HG03354 (cell line): ENCODE results near the gene SLC25A26.
A peak's percentile ranks its signal among the peaks of the same experiment; 100 is the strongest.
"Not testable (repeated sequence)": the region's sequence is repeated elsewhere in the genome, so short reads cannot be mapped to it uniquely, and the experiment has no call there.

Experiments used
- ATAC-seq: cut with Tn5 transposase; IDR thresholded peaks from one replicate; pipeline ENCODE4 v1.9.1; 2021; ENCODE audit warnings: mild to moderate bottlenecking; ENCODE audit not compliant: unreplicated experiment, poor library complexity, severe bottlenecking

Gene SLC25A26

DNA sequence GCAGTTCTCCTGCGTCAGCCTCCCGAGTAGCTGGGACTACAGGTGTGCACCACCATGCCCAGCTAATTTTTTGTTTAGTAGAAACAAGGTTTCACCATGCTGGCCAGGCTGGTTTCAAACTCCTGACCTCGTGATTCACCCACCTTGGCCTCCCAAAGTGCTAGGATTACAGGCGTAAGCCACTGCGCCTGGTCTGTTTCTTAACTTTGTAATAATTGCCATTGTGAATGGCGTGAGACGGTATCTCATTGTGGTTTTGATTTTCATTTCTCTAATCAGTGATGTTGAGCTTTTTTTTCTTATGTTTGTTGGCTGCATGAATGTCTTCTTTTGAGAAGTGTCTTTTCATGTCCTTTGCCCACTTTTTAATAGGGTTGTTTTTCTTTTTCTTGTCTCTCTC lies 85.3 kb downstream of the SLC25A26 start:
- ATAC-seq, result not testable (repeated sequence)

DNA sequence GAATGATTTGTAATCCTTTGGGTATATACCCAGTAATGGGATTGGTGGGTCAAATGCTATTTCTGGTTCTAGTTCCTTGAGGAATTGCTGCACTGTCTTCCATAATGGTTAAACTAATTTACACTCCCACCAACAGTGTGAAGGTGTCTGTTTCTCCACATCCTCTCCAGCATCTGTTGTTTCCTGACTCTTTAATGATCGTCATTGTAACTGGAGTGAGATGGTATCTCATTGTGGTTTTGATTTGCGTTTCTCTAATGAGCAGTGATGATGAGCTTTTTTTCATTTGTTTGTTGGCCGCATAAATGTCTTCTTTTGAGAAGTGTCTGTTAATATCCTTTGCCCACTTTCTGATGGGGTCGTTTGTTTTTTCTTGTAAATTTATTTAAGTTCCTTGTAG lies 86.2 kb downstream of the SLC25A26 start:
- not testable (repeated sequence) for ATAC-seq

DNA sequence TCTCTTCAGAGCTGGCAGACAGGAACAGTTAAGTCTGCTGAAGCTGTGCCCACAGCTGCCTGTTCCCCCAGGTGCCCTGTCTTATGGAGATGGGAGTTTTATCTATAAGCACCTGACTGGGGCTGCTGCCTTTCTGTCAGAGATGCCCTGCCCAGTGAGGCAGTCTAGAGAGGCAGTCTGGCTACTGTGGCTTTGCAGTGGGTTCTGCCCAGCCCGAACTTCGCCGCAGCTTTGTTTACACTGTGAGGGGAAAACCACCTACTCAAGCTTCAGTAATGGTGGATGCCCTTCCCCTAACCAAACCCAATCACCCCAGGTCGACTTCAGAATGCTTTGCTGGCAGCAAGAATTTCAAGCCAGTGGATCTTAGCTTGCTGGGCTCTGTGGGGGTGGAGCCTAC lies 91.2 kb downstream of the SLC25A26 start:
- ATAC-seq, result no peak

DNA sequence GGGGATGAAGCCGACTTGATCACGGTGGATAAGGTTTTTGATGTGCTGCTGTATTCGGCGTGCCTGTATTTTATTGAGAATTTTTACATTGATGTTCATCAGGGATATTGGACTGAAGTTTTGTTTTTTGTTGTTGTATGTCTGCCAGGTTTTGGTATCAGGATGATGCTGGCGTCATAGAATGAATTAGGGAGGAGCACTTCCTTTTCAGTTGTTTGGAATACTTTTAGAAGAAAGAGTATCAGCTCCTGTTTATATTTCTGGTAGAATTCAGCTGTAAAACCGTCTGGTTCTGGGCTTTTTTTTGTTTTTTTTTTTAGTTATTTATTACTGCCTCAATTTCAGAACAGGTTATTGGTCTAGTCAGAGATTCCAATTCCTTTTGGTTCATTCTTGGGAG lies 93.7 kb downstream of the SLC25A26 start:
- no peak for ATAC-seq

DNA sequence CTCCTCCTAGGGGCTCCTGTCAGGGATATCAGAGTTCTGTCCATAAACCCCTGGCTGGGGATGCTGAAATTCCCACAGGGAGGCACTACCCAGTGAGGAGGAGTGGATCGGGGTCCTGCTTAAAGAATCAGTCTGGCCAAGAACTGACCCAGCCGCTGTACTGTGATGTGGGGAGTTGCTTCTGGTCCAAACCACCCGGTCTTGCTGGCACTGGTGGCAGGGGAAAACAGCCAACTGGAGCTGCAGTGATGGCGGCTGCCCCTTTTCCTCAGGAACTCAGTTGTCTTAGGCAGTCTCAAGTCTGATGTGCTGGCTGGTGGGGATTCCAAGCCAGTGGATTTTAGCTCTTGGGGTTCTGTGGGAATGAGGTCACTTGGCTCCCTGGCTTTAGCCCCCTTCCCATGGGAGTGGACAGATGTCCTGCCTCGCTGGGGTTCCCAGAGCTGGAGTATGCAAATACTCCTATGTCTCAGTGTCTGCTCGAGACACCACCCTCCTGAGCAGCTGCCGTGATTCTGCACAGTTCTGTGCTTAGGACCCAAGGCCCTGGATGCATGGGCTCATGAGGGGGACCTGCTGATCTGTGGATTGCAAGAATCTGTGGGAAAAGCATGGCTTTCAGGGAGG lies 97.1 kb downstream of the SLC25A26 start:
- ATAC-seq, result no peak

DNA sequence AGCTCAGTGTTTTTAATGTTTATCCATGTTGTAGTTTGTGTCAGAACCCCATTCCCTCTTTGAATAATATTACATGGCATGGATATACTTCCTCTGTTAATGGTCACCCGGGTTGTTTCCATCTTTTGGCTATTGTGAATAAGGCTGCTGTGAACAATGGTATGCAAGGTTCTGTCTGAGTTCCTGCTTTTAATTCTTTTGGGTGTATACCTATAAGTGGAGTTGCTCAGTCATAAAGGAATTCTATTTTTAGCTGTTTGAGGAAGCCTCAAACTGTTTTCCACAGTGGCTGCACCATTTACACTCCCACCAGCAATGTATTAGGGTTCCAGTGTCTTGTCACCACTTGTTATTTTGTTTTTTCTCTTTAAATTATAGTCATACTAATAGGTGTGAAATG lies 99.6 kb downstream of the SLC25A26 start:
- no peak for ATAC-seq

DNA sequence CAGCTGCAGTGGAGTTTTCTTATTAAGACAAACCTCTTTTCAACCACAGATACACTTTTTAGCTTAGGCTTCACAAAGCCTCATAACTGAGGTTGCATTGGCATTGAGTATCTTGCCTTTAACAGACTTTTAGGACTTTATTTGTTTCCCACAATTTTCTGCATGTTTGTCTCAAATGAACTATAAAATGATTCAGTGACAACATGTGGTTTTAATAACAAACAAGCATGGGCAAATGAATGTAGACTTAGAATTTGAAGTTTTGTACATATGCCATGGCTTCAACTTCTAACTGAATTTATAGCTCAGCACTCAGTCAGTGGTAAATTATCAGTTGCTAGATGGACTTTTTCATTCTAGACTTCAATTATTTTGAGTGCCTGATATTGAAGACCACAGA lies 101.6 kb downstream of the SLC25A26 start:
- ATAC-seq, result no peak

DNA sequence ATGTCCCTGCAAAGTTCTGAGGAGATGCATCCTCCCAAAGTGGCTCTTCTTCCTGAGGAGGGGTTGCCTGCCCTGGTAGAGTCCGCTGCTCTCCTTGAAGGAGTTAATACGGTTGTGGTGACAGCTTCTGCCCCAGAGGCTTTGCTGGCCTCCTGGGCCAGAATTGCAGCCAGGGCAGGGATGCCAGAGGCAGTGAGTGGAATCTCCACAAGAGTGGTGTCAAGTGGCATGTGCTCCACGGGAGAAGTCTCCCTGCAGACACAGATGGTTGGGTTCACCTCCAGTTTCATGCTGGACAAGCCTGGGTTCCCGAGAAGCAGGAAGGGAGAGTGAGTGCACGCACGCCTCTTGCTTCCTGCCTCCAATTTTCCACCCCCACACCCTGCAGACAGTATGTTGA lies 105.5 kb downstream of the SLC25A26 start:
- ATAC-seq, result no peak

DNA sequence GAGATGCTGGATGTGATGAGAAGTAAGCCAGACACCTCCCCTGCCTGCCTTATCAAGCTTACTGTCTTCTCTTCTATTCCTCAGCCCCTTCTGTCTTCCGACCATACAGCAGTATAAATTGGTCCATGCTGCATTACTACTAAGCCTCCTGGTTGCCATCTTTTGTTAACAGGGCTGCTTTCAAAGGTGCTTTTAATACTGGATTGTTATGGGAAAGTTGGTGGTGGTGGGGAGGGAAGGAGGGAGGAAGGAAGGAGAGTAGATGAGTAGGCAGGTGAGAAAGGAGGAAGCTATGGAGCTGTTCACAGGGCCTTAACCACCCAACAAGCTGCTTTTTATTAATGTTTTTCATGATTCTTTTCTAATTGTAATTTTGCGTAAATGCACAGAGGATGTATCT lies 114.9 kb downstream of the SLC25A26 start:
- ATAC-seq, result no peak

DNA sequence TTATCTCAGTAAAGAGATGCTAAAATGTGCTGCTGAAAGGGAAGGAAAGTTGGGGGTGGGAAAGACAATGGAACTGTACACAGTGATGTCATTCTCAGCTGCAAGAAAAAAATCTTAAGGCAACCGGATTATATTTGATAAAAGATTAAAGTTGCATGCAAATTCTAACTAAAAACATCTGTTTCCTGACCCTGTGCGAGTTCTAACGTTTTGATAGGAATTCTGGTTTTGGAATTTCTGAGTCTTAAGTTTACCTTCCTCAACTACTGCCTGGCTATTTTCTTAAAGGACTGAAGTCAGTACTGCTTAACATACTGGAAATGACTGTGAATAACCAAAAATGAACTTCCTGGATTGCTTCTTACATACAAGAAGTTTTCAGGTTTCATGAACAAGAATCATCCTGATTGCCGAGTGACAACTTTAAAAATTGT lies 115.5 kb downstream of the SLC25A26 start:
- no peak for ATAC-seq

DNA sequence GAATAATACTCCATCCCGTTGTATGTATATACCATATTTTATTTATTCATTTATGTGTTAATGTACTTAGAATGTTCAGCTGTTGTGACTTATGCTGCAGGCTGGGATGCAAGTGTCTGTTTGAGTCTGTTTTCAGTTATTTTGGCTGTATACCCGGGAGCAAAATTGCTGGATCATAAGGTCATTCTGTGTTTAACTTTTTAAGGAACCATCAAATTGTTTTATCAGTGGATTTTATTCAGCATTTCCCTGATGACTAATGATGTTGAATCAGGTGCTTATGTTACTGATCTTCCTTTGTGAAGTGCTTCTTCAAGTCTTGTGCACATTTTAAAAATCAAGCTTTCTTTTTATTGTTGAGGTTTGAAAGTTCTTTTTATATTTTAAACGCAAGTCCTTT lies 118.1 kb downstream of the SLC25A26 start:
- ATAC-seq, result no peak

DNA sequence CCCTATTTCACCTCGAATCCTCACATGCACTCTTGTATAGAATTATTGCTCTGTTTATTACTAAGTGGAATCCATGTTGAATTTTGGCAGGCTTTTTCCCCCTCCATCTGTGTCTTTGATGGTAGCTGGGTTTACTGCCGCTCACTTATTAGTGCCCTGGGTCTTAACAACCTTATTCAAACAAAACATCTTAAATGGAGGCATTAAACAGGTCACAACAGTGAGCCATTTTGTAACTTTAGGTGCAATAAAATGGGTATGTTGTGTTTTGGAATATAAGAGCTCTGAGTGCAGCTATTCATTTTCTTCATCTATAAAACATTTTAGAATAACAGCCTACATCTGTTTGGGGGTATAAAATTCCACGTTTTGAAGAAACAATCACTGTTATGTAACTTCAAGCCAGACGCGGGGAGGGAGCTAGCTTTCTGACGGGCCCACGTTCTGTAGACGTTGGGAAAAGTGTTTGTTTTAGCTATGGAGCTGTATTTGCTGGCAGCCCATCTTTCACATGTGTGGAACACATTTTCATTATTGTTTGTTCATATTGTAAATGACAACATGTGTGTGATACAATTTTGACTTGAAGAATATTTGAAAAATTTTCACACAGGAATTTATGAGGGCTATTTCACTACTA lies 122.0 kb downstream of the SLC25A26 start:
- no peak for ATAC-seq

DNA sequence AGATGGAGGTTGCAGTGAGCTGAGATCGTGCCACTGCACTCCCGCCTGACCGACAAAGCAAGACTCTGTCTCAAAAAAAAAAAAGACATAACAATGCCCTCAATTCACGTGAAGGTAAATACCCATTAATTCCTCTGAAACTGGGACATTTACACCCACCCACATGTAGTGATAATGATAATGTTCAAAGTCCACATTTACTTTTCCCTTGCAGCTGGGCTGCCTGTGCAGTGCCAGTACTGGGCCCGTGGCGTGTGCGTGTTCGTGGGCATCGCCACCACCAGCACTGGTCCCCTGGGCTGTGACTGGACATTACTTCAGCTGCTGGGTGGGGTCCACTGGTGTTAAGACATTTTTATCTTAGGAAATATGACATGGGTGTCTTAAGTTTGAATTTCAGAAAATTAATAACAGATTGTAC lies 123.6 kb downstream of the SLC25A26 start:
- no peak for ATAC-seq

DNA sequence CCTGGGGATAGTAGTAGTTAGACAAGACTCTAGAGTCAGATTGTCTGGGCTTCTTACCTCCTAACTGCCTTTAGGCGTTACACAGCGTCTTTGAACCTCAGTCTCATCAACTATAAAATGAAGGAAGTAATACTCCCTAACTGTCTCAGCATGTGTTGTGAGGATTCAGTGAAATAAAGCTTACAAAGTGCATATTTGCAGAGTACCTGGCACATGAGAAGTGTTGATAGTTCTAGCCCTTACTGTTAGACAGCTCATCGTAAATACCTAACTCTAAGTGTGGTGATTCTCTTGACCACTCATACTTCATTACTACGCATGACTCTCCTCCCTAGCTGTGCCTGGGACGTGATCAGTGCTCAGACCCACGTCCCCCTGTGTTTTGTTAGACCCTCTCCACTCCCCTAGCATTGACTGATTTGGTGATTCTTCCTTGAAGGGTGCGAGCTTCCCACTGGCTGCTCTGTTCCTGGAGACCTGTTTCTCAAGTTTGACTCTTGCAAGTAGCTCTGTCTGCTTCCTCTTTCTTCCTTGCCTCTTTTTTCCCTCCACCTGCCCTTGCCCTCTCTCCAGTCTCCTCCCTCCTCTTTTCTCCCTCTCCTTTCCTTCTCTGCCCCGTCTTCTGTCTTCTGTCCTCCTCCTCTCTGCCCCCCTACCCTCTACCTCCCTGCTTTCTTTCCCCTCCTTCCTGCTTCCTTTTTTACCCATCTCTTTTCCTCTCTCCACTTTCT lies 124.2 kb downstream of the SLC25A26 start:
- ATAC-seq, result no peak

DNA sequence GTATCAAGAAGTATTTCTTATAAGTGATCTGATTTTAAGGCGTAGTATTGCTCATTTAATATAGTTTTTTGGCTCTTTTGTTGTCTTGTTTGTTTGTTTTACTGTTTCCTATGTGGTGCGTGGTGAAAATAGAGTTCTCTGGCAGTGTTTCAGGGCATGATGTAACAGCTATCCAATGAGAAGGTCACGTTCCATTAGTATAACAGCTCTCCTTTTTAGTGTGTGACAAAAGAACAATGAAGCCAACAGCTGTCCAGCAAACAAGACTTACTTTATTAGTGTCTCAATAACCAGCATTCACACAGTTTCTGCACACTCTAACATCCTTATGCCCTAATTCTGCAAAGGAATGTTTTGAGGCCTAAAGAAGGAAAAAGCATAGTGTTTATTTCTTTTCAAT lies 127.9 kb downstream of the SLC25A26 start:
- ATAC-seq, result no peak

DNA sequence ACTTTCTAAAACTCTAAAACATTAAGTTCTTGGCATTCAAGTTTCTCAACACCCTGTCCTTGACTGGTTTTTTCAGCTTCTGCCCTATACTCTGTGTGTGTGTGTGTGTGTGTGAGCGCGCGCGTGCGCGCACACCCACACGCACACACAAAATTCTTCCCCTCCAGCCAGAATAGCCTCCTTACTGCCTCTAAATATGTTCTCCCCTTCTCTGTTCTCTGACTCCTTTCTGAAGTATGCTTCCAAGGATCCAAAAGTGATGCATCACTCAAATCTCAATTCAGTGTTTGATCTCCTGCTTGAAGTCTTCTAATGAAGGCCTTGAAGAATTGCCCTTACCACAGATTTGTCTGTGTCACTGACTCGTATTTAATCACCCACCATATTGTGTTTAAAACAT lies 129.8 kb downstream of the SLC25A26 start:
- no peak for ATAC-seq

DNA sequence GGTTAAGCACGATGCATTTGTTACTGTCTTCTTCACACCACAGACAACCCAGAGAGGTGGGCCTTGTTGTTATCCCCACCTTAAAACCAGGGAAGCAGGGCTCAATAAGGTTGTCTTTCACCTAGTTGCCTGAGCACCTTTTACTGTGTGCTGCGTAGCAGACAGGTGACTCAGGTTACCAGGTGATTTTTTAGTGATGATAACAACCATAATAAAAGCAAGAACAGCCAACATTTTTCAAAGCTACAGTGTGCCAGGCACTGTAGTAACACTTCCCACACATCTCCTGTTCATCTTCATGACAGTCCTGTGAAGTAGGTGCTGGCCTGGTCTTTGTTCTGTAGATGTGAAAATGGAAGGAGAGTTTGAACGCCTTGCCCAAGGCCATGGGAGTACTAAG lies 132.2 kb downstream of the SLC25A26 start:
- ATAC-seq, result no peak

DNA sequence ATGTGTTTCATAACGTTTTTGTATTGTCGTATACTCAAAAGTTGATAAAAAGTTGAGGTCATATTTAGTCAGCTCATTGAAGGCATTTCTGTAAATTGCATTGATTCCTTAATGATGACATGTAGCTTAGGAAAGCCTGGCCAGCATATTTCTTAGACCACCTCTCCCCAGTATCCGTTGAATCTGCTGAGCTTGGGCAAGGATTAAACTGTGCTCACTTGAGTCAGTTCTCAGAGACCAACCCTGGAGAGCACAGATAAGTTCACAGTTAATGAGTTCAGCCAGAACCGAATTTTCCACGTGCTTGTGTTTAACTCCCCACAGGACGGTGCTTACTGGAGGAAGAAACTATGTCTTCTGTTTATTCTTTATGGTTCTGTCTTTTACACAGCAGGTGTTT lies 132.7 kb downstream of the SLC25A26 start:
- ATAC-seq, result no peak

DNA sequence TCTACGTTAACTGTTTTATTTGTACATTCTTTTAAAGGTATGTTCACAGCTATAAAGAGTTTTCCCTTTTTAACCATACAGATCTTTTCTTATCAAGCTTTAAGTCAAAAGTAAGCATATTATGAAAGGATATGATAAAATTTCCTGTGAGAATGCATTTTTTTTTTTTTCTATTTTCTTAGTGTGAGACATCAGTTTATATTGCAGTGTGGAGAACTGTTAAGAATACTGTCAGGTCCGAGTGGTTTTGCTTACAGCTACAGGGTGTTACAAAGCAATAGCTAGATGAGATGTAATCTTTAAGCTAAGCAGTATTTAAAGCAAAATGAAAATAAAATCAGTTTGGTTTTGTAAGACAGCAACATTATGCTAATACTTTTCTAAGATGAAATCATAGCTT lies 133.2 kb downstream of the SLC25A26 start:
- no peak for ATAC-seq

DNA sequence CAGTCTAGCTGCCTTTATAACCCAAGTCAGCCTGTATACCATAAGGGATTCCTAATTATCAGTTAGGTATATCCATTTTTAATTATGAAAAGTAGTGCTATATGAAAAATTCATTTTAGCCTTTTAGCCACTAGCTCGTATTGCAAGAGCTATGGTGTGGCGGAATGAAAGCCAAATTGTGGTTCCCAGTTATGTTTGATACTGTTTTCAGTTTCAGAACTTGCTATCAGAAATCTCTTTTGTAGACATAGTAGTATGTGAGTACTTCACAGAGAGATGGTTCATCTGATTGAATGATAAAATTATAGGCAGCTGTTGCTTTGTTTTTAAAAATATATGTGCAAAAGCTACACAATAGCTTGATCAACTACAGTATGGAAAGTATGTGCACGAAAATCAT lies 134.6 kb downstream of the SLC25A26 start:
- ATAC-seq, result peak; percentile 58

DNA sequence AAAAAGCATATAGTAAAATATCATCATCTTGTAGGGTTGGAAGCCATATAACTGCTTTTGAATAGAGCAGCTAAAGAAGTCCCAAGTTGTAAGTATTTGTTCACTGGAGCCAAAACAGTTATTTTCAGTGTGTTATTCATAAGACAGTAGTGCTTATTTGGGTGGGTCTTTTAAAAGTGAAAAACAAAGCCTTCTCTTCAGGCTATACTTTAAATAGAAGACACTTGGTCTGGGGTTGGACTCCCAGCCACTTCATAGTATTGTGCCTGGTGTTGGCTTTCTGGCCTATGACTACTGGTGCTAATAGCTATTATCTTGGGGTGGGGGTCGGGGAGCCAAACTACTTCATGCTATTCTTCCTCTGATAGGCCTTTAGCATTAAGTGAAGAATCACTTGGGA lies 135.2 kb downstream of the SLC25A26 start:
- ATAC-seq, result no peak
